Suprapubic skin (tissue), 4 donors: ENCODE data around the gene CPXM1. TPM values are rescaled to one million over a fixed set of nuclear protein-coding genes. Genes with fewer than 3 reads are reported as not detected.
"Not testable (repeated sequence)": the region's sequence is repeated elsewhere in the genome, so short reads cannot be mapped to it uniquely, and the experiment has no call there.

Experiments
- DNase-seq, 2 donors: peaks; one replicate each; pipeline ENCODE4 v3.0.0-alpha.2; 2019; ENCODE audit warnings: low spot score in 2 of 2
- H3K27ac ChIP-seq: fragments of 200-600 bp; sonication (generic); one replicate; pipeline ENCODE4 v1.5.1; 2019
- H3K27me3 ChIP-seq: fragments of 200-600 bp; sonication (generic); one replicate; pipeline ENCODE4 v1.5.1; 2019
- H3K36me3 ChIP-seq: fragments of 200-600 bp; sonication (generic); one replicate; pipeline ENCODE4 v1.5.1; 2019
- H3K4me1 ChIP-seq: fragments of 200-600 bp; sonication (generic); one replicate; pipeline ENCODE4 v1.5.1; 2019
- H3K4me3 ChIP-seq: fragments of 200-600 bp; sonication (generic); one replicate; pipeline ENCODE4 v1.5.1; 2019; ENCODE audit warnings: mild to moderate bottlenecking
- H3K9me3 ChIP-seq: fragments of 200-600 bp; sonication (generic); one replicate; pipeline ENCODE4 v1.5.1; 2019
- CTCF ChIP-seq, 2 donors: fragments of 200-600 bp in 1 of 2; fragments of 450-650 bp in 1 of 2; sonication (generic) in 1 of 2; IDR thresholded peaks; one replicate each; pipeline ENCODE4 v1.5.1; 2016 to 2019; ENCODE audit warnings: antibody characterized with exemption in 2 of 2, mild to moderate bottlenecking in 1 of 2, moderate library complexity in 1 of 2
- EP300 ChIP-seq: sonication (generic); formaldehyde crosslinking; IDR thresholded peaks from one replicate; pipeline ENCODE4 v1.6.1; 2017; ENCODE audit warnings: antibody characterized with exemption
- POLR2A ChIP-seq, 2 donors: fragments of 450-650 bp; IDR thresholded peaks; one replicate each; pipeline ENCODE4 v1.6.1; 2017; ENCODE audit warnings: antibody characterized with exemption in 2 of 2, mild to moderate bottlenecking in 2 of 2, moderate library complexity in 2 of 2
- POLR2AphosphoS5 ChIP-seq, 3 donors: sonication (generic); formaldehyde crosslinking; IDR thresholded peaks; one replicate each; pipeline ENCODE4 v1.6.1; 2017; ENCODE audit warnings: antibody characterized with exemption in 3 of 3
- WGBS: methylation state at CpG from one replicate; pipeline ENCODE4 v1.1.5; 2018; 5-methylcytosine and 5-hydroxymethylcytosine counted together
- total RNA-seq, 4 donors: library from RNA; depleted of rRNA; stranded (reverse); fragments of >200 nt; gene quantifications; one replicate each; pipeline ENCODE4 v1.1.0, GENCODE V29; 2016

Gene CPXM1
- total RNA-seq, 4 donors from 2014 or later = 1.5 to 5.1 (median 3.2) TPM

- Histone ChIP-seq H3K36me3 (no peaks in the 10 kb centered on the region), H3K9me3 (no peaks in the 10 kb centered on the region), H3K27ac (no peak overlapping the region), H3K4me1 (peaks cover 8% of the 10 kb centered on the region), H3K27me3 (peaks cover 42% of the 10 kb centered on the region), H3K4me3 (no peak overlapping the region)
- TF ChIP-seq POLR2AphosphoS5 (IDR thresholded peaks at IDR 0.05) = no peak
- TF ChIP-seq POLR2A (IDR thresholded peaks at IDR 0.05) = no peak
- TF ChIP-seq CTCF (IDR thresholded peaks at IDR 0.05) = no peak
- no peak for TF ChIP-seq EP300
- peak in 1 of 2 donors; percentile 40 for DNase-seq
- WGBS = 89% methylated on average over 10 of the region's 10 CpGs
These were observed 9.3 kb upstream of the CPXM1 start for GRCh38 chr20:2809690-2810089.

- peak in 1 of 2 donors; percentile 28 for DNase-seq
- 88% methylated on average over 9 of the region's 9 CpGs for WGBS
- H3K36me3 ChIP-seq, H3K4me1 ChIP-seq, H3K9me3 ChIP-seq, H3K4me3 ChIP-seq, H3K27ac ChIP-seq: not testable (repeated sequence)
- peaks cover 60% of the 10 kb centered on the region for H3K27me3 ChIP-seq
These were observed 7.5 kb upstream of the CPXM1 start for GRCh38 chr20:2807929-2808328.

GRCh38 chr20:2807019-2807418, 6.6 kb upstream of the CPXM1 start:
- TF ChIP-seq CTCF (IDR thresholded peaks at IDR 0.05) (no peak), EP300 (no peak), POLR2AphosphoS5 (IDR thresholded peaks at IDR 0.05) (no peak), POLR2A (IDR thresholded peaks at IDR 0.05) (no peak)
- H3K4me3 ChIP-seq = no peak overlapping the region
- no peaks in the 10 kb centered on the region for H3K36me3 ChIP-seq
- H3K4me1 ChIP-seq = peaks cover 10% of the 10 kb centered on the region
- H3K27ac ChIP-seq = no peak overlapping the region
- H3K9me3 ChIP-seq = no peaks in the 10 kb centered on the region
- WGBS = 83% methylated on average over 4 of the region's 4 CpGs
- peaks cover 67% of the 10 kb centered on the region for H3K27me3 ChIP-seq
- DNase-seq = peak in 1 of 2 donors; percentile 65

GRCh38 chr20:2806351-2806701, 5.9 kb upstream of the CPXM1 start:
- H3K4me1 ChIP-seq = peaks cover 13% of the 10 kb centered on the region
- no peaks in the 10 kb centered on the region for H3K9me3 ChIP-seq
- DNase-seq = no peak
- H3K36me3 ChIP-seq = no peaks in the 10 kb centered on the region
- WGBS = 55% methylated on average over 4 of the region's 4 CpGs
- TF ChIP-seq POLR2AphosphoS5 (IDR thresholded peaks at IDR 0.05) (no peak), EP300 (no peak), POLR2A (IDR thresholded peaks at IDR 0.05) (no peak), CTCF (IDR thresholded peaks at IDR 0.05) (no peak)
- H3K27ac ChIP-seq = no peak overlapping the region
- no peak overlapping the region for H3K4me3 ChIP-seq
- peaks cover 74% of the 10 kb centered on the region for H3K27me3 ChIP-seq

- H3K27me3 ChIP-seq = peaks cover 79% of the 10 kb centered on the region
- 45% methylated on average over 13 of the region's 22 CpGs for WGBS
These were observed 5.4 kb upstream of the CPXM1 start for GRCh38 chr20:2805689-2806350.

More at GRCh38 chr20:2805689-2806350, 5.4 kb upstream of the CPXM1 start:
- H3K36me3 ChIP-seq = no peaks in the 10 kb centered on the region
- TF ChIP-seq CTCF (IDR thresholded peaks at IDR 0.05) (no peak), POLR2A (IDR thresholded peaks at IDR 0.05) (no peak), POLR2AphosphoS5 (IDR thresholded peaks at IDR 0.05) (no peak), EP300 (no peak)
- peaks cover 18% of the 10 kb centered on the region for H3K4me1 ChIP-seq
- H3K4me3 ChIP-seq = no peak overlapping the region
- DNase-seq = no peak
- H3K9me3 ChIP-seq = no peaks in the 10 kb centered on the region
- H3K27ac ChIP-seq = no peak overlapping the region
